Vagina (tissue), 2 donors: ENCODE data around the gene NOTCH1. TPM values are rescaled to one million over a fixed set of nuclear protein-coding genes. Genes with fewer than 3 reads are reported as not detected.

Experiments used
- DNase-seq, 2 donors: peaks; one replicate each; pipeline ENCODE4 v3.0.0-alpha.2; 2017; ENCODE audit errors: extremely low spot score in 2 of 2
- H3K27ac ChIP-seq: fragments of 200-600 bp; sonication (generic); one replicate; pipeline ENCODE4 v1.5.1; 2019
- H3K27me3 ChIP-seq: fragments of 200-600 bp; sonication (generic); one replicate; pipeline ENCODE4 v1.5.1; 2019
- H3K36me3 ChIP-seq, 2 donors: fragments of 200-600 bp; sonication (generic); one replicate each; pipeline ENCODE4 v1.5.1; 2017 to 2019
- H3K4me1 ChIP-seq: fragments of 200-600 bp; sonication (generic); one replicate; pipeline ENCODE4 v1.5.1; 2019
- H3K4me3 ChIP-seq, 2 donors: fragments of 200-600 bp; sonication (generic); 1 replicate in 1 of 2; 2 replicates in 1 of 2; pipeline ENCODE4 v1.5.1; 2016 to 2019
- H3K9me3 ChIP-seq: fragments of 200-600 bp; sonication (generic); one replicate; pipeline ENCODE4 v1.5.1; 2019
- CTCF ChIP-seq, 3 experiments: fragments of 450-650 bp in 2 of 3; fragments of 200-600 bp in 1 of 3; sonication (generic) in 1 of 3; IDR thresholded peaks; one replicate each; pipeline ENCODE4 v1.5.1; 2017 to 2019; ENCODE audit warnings: antibody characterized with exemption in 3 of 3, mild to moderate bottlenecking in 2 of 3, moderate library complexity in 2 of 3
- POLR2A ChIP-seq, 2 donors: fragments of 450-650 bp; IDR thresholded peaks; one replicate each; pipeline ENCODE4 v1.6.1; 2017; ENCODE audit warnings: antibody characterized with exemption in 2 of 2, mild to moderate bottlenecking in 2 of 2, moderate library complexity in 2 of 2
- POLR2AphosphoS5 ChIP-seq, 2 donors: sonication (generic); formaldehyde crosslinking; IDR thresholded peaks; one replicate each; pipeline ENCODE4 v1.9.0; 2017; ENCODE audit warnings: antibody characterized with exemption in 2 of 2, mild to moderate bottlenecking in 2 of 2, low read depth in 1 of 2; ENCODE audit not compliant: insufficient read depth in 1 of 2
- intact Hi-C: fragments of 100-400 bp; cut with DNase I; formaldehyde crosslinking; loops from one replicate; pipeline ENCODE4 v1.15.1; 2023
- total RNA-seq: library from RNA; depleted of rRNA; stranded (reverse); fragments of >200 nt; gene quantifications from one replicate; pipeline ENCODE4 v1.2.3, GENCODE V29; 2016

Gene NOTCH1
- total RNA-seq, 1 donor from 2014 or later: 67.0 TPM

DNA sequence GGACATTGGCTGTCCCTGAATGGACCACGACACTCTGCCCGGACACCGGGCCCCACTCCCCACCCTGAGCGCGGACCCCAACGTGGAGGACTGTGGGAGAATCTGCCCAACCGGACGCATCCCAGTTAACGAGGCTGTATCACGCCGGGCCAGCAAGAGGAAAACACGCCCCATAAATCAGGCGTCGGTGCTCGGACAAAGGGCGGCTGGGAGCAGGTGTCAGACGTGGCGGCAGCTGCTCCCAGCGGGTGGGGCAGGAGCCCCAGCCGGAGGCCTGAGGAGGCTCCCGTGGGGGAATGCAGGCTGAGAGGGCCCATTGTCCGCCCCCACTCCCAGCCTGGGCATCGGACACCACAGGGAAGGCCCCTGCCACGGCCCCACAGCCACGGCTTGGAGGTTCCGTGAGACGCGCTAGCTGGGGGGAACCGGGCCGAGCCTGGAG lies 19.2 kb downstream of the NOTCH1 start:
- Histone ChIP-seq H3K36me3 (peaks cover 0 to 10% of the 10 kb centered on the region in 2 donors), H3K4me1 (peaks cover 68% of the 10 kb centered on the region), H3K27me3 (no peaks in the 10 kb centered on the region), H3K27ac (peak overlapping the region; percentile 44), H3K9me3 (no peaks in the 10 kb centered on the region), H3K4me3 (no peak overlapping the region)
- intact Hi-C loops: no loop called here
- no peak for DNase-seq
- TF ChIP-seq POLR2AphosphoS5 (IDR thresholded peaks at IDR 0.05; ENCODE audit: insufficient read depth in 1 of 2, low read depth in 1 of 2): no peak
- TF ChIP-seq CTCF (IDR thresholded peaks at IDR 0.05): no peak
- TF ChIP-seq POLR2A (IDR thresholded peaks at IDR 0.05): no peak

DNA sequence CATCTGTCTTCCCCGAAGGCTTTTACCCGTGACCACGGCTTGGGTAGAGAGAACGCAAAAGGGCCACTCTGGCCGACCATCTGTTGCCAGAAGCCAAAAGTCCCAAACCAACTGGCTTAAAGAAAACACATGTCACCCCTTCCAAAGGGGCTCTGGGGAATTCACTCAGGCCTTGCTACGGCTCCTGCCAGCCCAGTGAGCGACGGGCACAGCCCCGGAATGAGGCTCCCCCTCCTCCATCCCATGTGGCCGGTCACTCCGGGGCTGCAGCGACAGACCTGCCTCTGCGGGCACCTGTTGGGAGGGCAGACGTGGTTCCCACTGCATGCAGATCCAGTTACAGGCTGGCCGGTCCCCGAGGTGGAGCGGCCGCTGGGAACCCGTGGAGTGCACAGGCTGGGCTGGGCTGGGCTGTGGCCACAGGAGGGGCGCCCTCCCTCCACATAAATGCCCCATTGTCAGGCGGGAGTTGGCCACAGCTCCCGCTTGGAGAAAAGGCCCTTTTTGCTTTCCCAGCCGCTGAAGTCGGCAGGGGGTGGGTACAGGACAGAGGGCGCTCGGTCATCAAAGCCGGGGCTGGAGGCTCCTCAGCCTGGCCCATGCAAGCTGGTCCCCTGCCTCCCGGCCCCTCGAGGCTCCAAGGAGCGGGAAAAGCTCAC lies 19.9 kb downstream of the NOTCH1 start:
- no peaks in the 10 kb centered on the region for H3K27me3 ChIP-seq

DNA sequence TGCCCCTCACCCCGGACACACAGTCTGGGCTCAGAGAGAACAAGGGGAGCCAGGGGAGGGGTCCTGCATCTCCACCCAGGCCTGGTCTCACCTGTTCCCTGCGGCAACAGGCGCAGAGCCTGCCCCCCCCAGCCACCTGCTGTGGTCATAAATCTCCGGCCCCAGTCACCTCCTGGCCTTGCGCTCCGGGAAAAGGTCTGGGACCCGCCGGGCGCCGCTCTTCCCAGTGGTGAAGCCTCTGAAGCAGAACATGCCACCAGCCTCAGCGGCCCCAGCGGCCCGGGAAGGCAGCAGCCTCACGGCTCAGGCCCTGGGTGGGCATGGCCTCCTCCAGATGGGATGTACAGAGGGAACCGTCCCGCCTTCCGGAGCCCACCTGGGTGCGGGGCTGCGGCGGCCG lies 20.6 kb downstream of the NOTCH1 start:
- Histone ChIP-seq H3K9me3 (no peaks in the 10 kb centered on the region), H3K4me3 (no peak overlapping the region), H3K36me3 (peaks cover 0 to 10% of the 10 kb centered on the region in 2 donors), H3K27me3 (no peaks in the 10 kb centered on the region), H3K27ac (no peak overlapping the region), H3K4me1 (peaks cover 54% of the 10 kb centered on the region)
- no peak for TF ChIP-seq POLR2A (IDR thresholded peaks at IDR 0.05)
- no peak for TF ChIP-seq CTCF (IDR thresholded peaks at IDR 0.05)
- no peak for TF ChIP-seq POLR2AphosphoS5 (IDR thresholded peaks at IDR 0.05; ENCODE audit: insufficient read depth in 1 of 2, low read depth in 1 of 2)
- no peak for DNase-seq
- intact Hi-C loops: no loop called here

More for the DNA sequence above, 19.9 kb downstream of the NOTCH1 start:
- TF ChIP-seq CTCF (IDR thresholded peaks at IDR 0.05): no peak
- no peak for TF ChIP-seq POLR2AphosphoS5 (IDR thresholded peaks at IDR 0.05; ENCODE audit: insufficient read depth in 1 of 2, low read depth in 1 of 2)
- TF ChIP-seq POLR2A (IDR thresholded peaks at IDR 0.05): no peak
- Histone ChIP-seq H3K4me3 (no peak overlapping the region), H3K27ac (peak overlapping the region; percentile 44), H3K36me3 (peaks cover 0 to 10% of the 10 kb centered on the region in 2 donors), H3K4me1 (peaks cover 61% of the 10 kb centered on the region), H3K9me3 (no peaks in the 10 kb centered on the region)
- intact Hi-C loops: no loop called here
- no peak for DNase-seq

DNA sequence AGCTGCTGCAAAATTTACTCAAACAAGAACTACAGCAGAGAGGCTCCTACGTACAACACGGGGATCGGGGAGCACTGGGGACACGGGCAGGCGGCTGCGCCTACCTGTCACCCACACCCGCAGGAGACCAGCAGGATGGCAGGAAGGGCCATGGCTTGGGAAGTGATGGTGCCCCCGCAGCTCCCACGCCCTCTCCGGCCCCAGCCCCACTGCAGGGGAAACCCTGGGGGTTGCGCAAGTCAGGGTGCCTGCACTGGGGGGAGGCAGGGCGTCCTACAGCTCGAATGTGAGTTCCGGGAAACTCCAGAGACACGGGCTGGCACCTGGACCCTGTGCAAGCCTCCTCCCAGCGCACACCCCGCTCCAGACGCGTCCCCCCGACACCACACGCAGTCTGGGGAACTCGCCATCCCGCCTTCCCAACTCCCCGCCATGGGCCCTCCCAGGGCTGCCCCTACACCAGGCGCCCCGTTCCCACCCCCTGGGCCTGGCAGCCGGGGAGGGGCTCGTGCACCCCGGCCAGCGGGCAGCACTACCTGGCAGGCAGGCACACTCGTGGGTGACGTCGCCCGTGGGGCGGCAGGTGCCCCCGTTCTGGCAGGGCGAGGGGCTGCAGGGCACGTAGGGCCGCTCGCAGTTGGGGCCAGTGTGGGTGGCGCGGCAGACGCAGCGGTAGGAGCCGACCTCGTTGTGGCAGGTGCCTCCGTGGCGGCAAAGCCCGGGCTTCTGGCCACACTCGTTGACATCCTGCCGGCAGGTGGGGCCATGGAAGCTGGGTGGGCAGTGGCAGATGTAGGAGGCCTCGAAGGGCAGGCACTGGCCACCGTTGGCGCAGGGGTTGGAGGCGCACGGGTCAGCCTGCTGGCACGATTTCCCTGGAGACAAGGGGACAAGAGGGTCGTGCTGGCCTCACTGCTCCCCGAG lies 23.3 kb downstream of the NOTCH1 start:
- peaks cover 0 to 31% of the 10 kb centered on the region in 2 donors for H3K36me3 ChIP-seq
- intact Hi-C loops: no loop called here
- no peaks in the 10 kb centered on the region for H3K27me3 ChIP-seq
- no peak for TF ChIP-seq POLR2A (IDR thresholded peaks at IDR 0.05)
- TF ChIP-seq CTCF (IDR thresholded peaks at IDR 0.05): no peak
- no peak for TF ChIP-seq POLR2AphosphoS5 (IDR thresholded peaks at IDR 0.05; ENCODE audit: insufficient read depth in 1 of 2, low read depth in 1 of 2)
- no peak for DNase-seq
- no peak overlapping the region for H3K4me3 ChIP-seq
- H3K4me1 ChIP-seq: peaks cover 27% of the 10 kb centered on the region
- no peaks in the 10 kb centered on the region for H3K9me3 ChIP-seq
- no peak overlapping the region for H3K27ac ChIP-seq
